Measurements from ENCODE around the gene COL24A1. TPM values are rescaled to one million over a fixed set of nuclear protein-coding genes. Genes with fewer than 3 reads are reported as not detected.
A peak's percentile ranks its signal among the peaks of the same experiment; 100 is the strongest.
"Not testable (repeated sequence)": the region's sequence is repeated elsewhere in the genome, so short reads cannot be mapped to it uniquely, and the experiment has no call there.

The COL24A1 gene
- polyA plus RNA-seq, 1 donor, result 1.6 TPM

GRCh38 chr1:85748120-85748519, 408.5 kb downstream of the COL24A1 start:
- H3K27ac ChIP-seq (ENCODE audit: low read length), result no peak overlapping the region
- H3K4me3 ChIP-seq (ENCODE audit: low read length), result no peak overlapping the region
- no peak for DNase-seq
- H3K4me1 ChIP-seq (ENCODE audit: control insufficient read depth, insufficient read depth, low read length), result no peaks in the 10 kb centered on the region
- no peaks in the 10 kb centered on the region for H3K36me3 ChIP-seq (ENCODE audit: control insufficient read depth, insufficient read depth, low read length)
- WGBS (ENCODE audit: insufficient coverage, low lambda C conversion rate), result 75% methylated on average over 1 of the region's 1 CpG
- no peaks in the 10 kb centered on the region for H3K27me3 ChIP-seq (ENCODE audit: control insufficient read depth, insufficient read depth, low read length)
- no peaks in the 10 kb centered on the region for H3K9me3 ChIP-seq (ENCODE audit: control insufficient read depth, low read depth, low read length)

GRCh38 chr1:85746777-85747176, 409.8 kb downstream of the COL24A1 start:
- Histone ChIP-seq H3K4me3 (ENCODE audit: low read length) (no peak overlapping the region), H3K9me3 (ENCODE audit: control insufficient read depth, low read depth, low read length) (no peaks in the 10 kb centered on the region), H3K4me1 (ENCODE audit: control insufficient read depth, insufficient read depth, low read length) (no peaks in the 10 kb centered on the region), H3K27ac (ENCODE audit: low read length) (no peak overlapping the region), H3K27me3 (ENCODE audit: control insufficient read depth, insufficient read depth, low read length) (no peaks in the 10 kb centered on the region), H3K36me3 (ENCODE audit: control insufficient read depth, insufficient read depth, low read length) (no peaks in the 10 kb centered on the region)
- no CpG with 5 or more reads among the region's 3 CpGs for WGBS (ENCODE audit: insufficient coverage, low lambda C conversion rate)
- DNase-seq, result no peak

GRCh38 chr1:85743814-85744213, 412.8 kb downstream of the COL24A1 start:
- H3K4me3 ChIP-seq (ENCODE audit: low read length), result no peak overlapping the region

GRCh38 chr1:85734931-85735330, 421.6 kb downstream of the COL24A1 start:
- no peaks in the 10 kb centered on the region for H3K27me3 ChIP-seq (ENCODE audit: control insufficient read depth, insufficient read depth, low read length)
- H3K27ac ChIP-seq (ENCODE audit: low read length), result no peak overlapping the region
- peak; percentile 2 to 55 for DNase-seq
- WGBS (ENCODE audit: insufficient coverage, low lambda C conversion rate), result no CpG with 5 or more reads among the region's 1 CpG
- H3K36me3 ChIP-seq (ENCODE audit: control insufficient read depth, insufficient read depth, low read length), result no peaks in the 10 kb centered on the region
- no peaks in the 10 kb centered on the region for H3K9me3 ChIP-seq (ENCODE audit: control insufficient read depth, low read depth, low read length)
- H3K4me1 ChIP-seq (ENCODE audit: control insufficient read depth, insufficient read depth, low read length), result no peaks in the 10 kb centered on the region
- H3K4me3 ChIP-seq (ENCODE audit: low read length), result no peak overlapping the region

More at GRCh38 chr1:85743814-85744213, 412.8 kb downstream of the COL24A1 start:
- H3K4me1 ChIP-seq (ENCODE audit: control insufficient read depth, insufficient read depth, low read length), result no peaks in the 10 kb centered on the region
- DNase-seq, result no peak
- H3K27ac ChIP-seq (ENCODE audit: low read length), result no peak overlapping the region
- WGBS (ENCODE audit: insufficient coverage, low lambda C conversion rate), result no CpG with 5 or more reads among the region's 3 CpGs
- H3K9me3 ChIP-seq (ENCODE audit: control insufficient read depth, low read depth, low read length), result no peaks in the 10 kb centered on the region
- H3K36me3 ChIP-seq (ENCODE audit: control insufficient read depth, insufficient read depth, low read length), result no peaks in the 10 kb centered on the region
- H3K27me3 ChIP-seq (ENCODE audit: control insufficient read depth, insufficient read depth, low read length), result no peaks in the 10 kb centered on the region

GRCh38 chr1:85718678-85719340, 437.8 kb downstream of the COL24A1 start:
- no CpG with 5 or more reads among the region's 7 CpGs for WGBS (ENCODE audit: insufficient coverage, low lambda C conversion rate)
- H3K4me3 ChIP-seq (ENCODE audit: low read length), result no peak overlapping the region
- H3K4me1 ChIP-seq (ENCODE audit: control insufficient read depth, insufficient read depth, low read length), result no peaks in the 10 kb centered on the region
- H3K9me3 ChIP-seq (ENCODE audit: control insufficient read depth, low read depth, low read length), result peaks cover 10% of the 10 kb centered on the region
- no peaks in the 10 kb centered on the region for H3K27me3 ChIP-seq (ENCODE audit: control insufficient read depth, insufficient read depth, low read length)
- H3K36me3 ChIP-seq (ENCODE audit: control insufficient read depth, insufficient read depth, low read length), result no peaks in the 10 kb centered on the region
- DNase-seq, result no peak
- no peak overlapping the region for H3K27ac ChIP-seq (ENCODE audit: low read length)

- not testable (repeated sequence) for H3K4me1 ChIP-seq (ENCODE audit: control insufficient read depth, insufficient read depth, low read length); H3K27ac ChIP-seq (ENCODE audit: low read length); DNase-seq; H3K27me3 ChIP-seq (ENCODE audit: control insufficient read depth, insufficient read depth, low read length); H3K36me3 ChIP-seq (ENCODE audit: control insufficient read depth, insufficient read depth, low read length); H3K9me3 ChIP-seq (ENCODE audit: control insufficient read depth, low read depth, low read length); H3K4me3 ChIP-seq (ENCODE audit: low read length)
- WGBS (ENCODE audit: insufficient coverage, low lambda C conversion rate), result 100% methylated on average over 2 of the region's 14 CpGs
These were observed 442.0 kb downstream of the COL24A1 start for GRCh38 chr1:85714418-85715114.

GRCh38 chr1:85708829-85709227, 447.7 kb downstream of the COL24A1 start:
- H3K27me3 ChIP-seq (ENCODE audit: control insufficient read depth, insufficient read depth, low read length), result no peaks in the 10 kb centered on the region
- peaks cover 7% of the 10 kb centered on the region for H3K4me1 ChIP-seq (ENCODE audit: control insufficient read depth, insufficient read depth, low read length)
- H3K4me3 ChIP-seq (ENCODE audit: low read length), result peak overlapping the region; percentile 86
- H3K9me3 ChIP-seq (ENCODE audit: control insufficient read depth, low read depth, low read length), result peaks cover 2% of the 10 kb centered on the region
- DNase-seq, result peak; percentile 78 to 95
- peaks cover 7% of the 10 kb centered on the region for H3K36me3 ChIP-seq (ENCODE audit: control insufficient read depth, insufficient read depth, low read length)
- H3K27ac ChIP-seq (ENCODE audit: low read length), result peak overlapping the region; percentile 94
- WGBS (ENCODE audit: insufficient coverage, low lambda C conversion rate), result no CpG with 5 or more reads among the region's 6 CpGs

GRCh38 chr1:85707990-85708828, 448.4 kb downstream of the COL24A1 start, which contains the start of gene ZNHIT6:
Gene ZNHIT6 (minus strand): TSS chr1:85708433. CDS start chr1:85708284, 149 bp downstream.
- Histone ChIP-seq H3K27me3 (ENCODE audit: control insufficient read depth, insufficient read depth, low read length) (no peaks in the 10 kb centered on the region), H3K27ac (ENCODE audit: low read length) (peak within 1 kb of the TSS; percentile 94), H3K4me3 (ENCODE audit: low read length) (peak within 1 kb of the TSS; percentile 86), H3K4me1 (ENCODE audit: control insufficient read depth, insufficient read depth, low read length) (peaks cover 7% of the 10 kb centered on the region), H3K36me3 (ENCODE audit: control insufficient read depth, insufficient read depth, low read length) (peaks cover 7% of the 10 kb centered on the region), H3K9me3 (ENCODE audit: control insufficient read depth, low read depth, low read length) (no peaks in the 10 kb centered on the region)
- peak; percentile 96 to 98 for DNase-seq
- 0% methylated on average over 6 of the region's 35 CpGs for WGBS (ENCODE audit: insufficient coverage, low lambda C conversion rate)

- Histone ChIP-seq H3K36me3 (ENCODE audit: control insufficient read depth, insufficient read depth, low read length) (peaks cover 7% of the 10 kb centered on the region), H3K4me3 (ENCODE audit: low read length) (peak overlapping the region; percentile 86), H3K4me1 (ENCODE audit: control insufficient read depth, insufficient read depth, low read length) (peaks cover 7% of the 10 kb centered on the region), H3K27ac (ENCODE audit: low read length) (peak overlapping the region; percentile 94), H3K9me3 (ENCODE audit: control insufficient read depth, low read depth, low read length) (no peaks in the 10 kb centered on the region), H3K27me3 (ENCODE audit: control insufficient read depth, insufficient read depth, low read length) (no peaks in the 10 kb centered on the region)
- 3% methylated on average over 7 of the region's 13 CpGs for WGBS (ENCODE audit: insufficient coverage, low lambda C conversion rate)
- peak in 1 of 2 donors; percentile 34 for DNase-seq
These were observed 449.1 kb downstream of the COL24A1 start for GRCh38 chr1:85707267-85707989.

- 86% methylated on average over 1 of the region's 3 CpGs for WGBS (ENCODE audit: insufficient coverage, low lambda C conversion rate)
- DNase-seq, result no peak
- Histone ChIP-seq H3K4me3 (ENCODE audit: low read length) (no peak overlapping the region), H3K9me3 (ENCODE audit: control insufficient read depth, low read depth, low read length) (no peaks in the 10 kb centered on the region), H3K4me1 (ENCODE audit: control insufficient read depth, insufficient read depth, low read length) (peaks cover 11% of the 10 kb centered on the region), H3K36me3 (ENCODE audit: control insufficient read depth, insufficient read depth, low read length) (peaks cover 13% of the 10 kb centered on the region), H3K27ac (ENCODE audit: low read length) (no peak overlapping the region), H3K27me3 (ENCODE audit: control insufficient read depth, insufficient read depth, low read length) (no peaks in the 10 kb centered on the region)
These were observed 450.6 kb downstream of the COL24A1 start for GRCh38 chr1:85705940-85706339.
